GM19397 (cell line): Measurements from ENCODE around the gene GFRA1.
"Not testable (repeated sequence)": the region's sequence is repeated elsewhere in the genome, so short reads cannot be mapped to it uniquely, and the experiment has no call there.

Experiments used
- ATAC-seq: cut with Tn5 transposase; IDR thresholded peaks from one replicate; pipeline ENCODE4 v1.9.1; 2021; ENCODE audit warnings: mild to moderate bottlenecking, moderate library complexity; ENCODE audit not compliant: unreplicated experiment

The GFRA1 gene

GRCh38 chr10:116076621-116077020 lies 196.4 kb downstream of the GFRA1 start:
- no peak for ATAC-seq

GRCh38 chr10:116073510-116073909 lies 199.5 kb downstream of the GFRA1 start:
- ATAC-seq, result no peak

- no peak for ATAC-seq
Measured at GRCh38 chr10:116073001-116073400, 200.0 kb downstream of the GFRA1 start.

- no peak for ATAC-seq
Measured at GRCh38 chr10:116071453-116072148, 201.4 kb downstream of the GFRA1 start.

GRCh38 chr10:116070743-116071320 lies 202.2 kb downstream of the GFRA1 start:
- no peak for ATAC-seq

GRCh38 chr10:116069856-116070255 lies 203.2 kb downstream of the GFRA1 start:
- ATAC-seq, result no peak

- ATAC-seq, result no peak
Measured at GRCh38 chr10:116067825-116068224, 205.2 kb downstream of the GFRA1 start.

- no peak for ATAC-seq
Measured at GRCh38 chr10:116063107-116063506, 209.9 kb downstream of the GFRA1 start.

- ATAC-seq, result no peak
Measured at GRCh38 chr10:116060864-116061263, 212.1 kb downstream of the GFRA1 start.

- no peak for ATAC-seq
Measured at GRCh38 chr10:116059320-116059719, 213.7 kb downstream of the GFRA1 start.

GRCh38 chr10:116056445-116057293 lies 216.3 kb downstream of the GFRA1 start:
- no peak for ATAC-seq

GRCh38 chr10:116055917-116056252 lies 217.1 kb downstream of the GFRA1 start:
- no peak for ATAC-seq

- ATAC-seq, result no peak
Measured at GRCh38 chr10:116055252-116055916, 217.6 kb downstream of the GFRA1 start.

GRCh38 chr10:116053910-116054309 lies 219.1 kb downstream of the GFRA1 start:
- ATAC-seq, result no peak

GRCh38 chr10:116053009-116053730 lies 219.8 kb downstream of the GFRA1 start:
- ATAC-seq, result not testable (repeated sequence)

- not testable (repeated sequence) for ATAC-seq
Measured at GRCh38 chr10:116052522-116052921, 220.5 kb downstream of the GFRA1 start.

- no peak for ATAC-seq
Measured at GRCh38 chr10:116049974-116050304, 223.1 kb downstream of the GFRA1 start.

- ATAC-seq, result no peak
Measured at GRCh38 chr10:116049158-116049973, 223.6 kb downstream of the GFRA1 start.

GRCh38 chr10:116045366-116046356 lies 227.3 kb downstream of the GFRA1 start:
- ATAC-seq, result no peak
